GM21825 (cell line): ENCODE results near the gene UQCR10.
"Not testable (repeated sequence)": the region's sequence is repeated elsewhere in the genome, so short reads cannot be mapped to it uniquely, and the experiment has no call there.

Experiments
- ATAC-seq: cut with Tn5 transposase; IDR thresholded peaks from one replicate; pipeline ENCODE4 v1.9.1; 2021; ENCODE audit warnings: mild to moderate bottlenecking, moderate library complexity; ENCODE audit not compliant: unreplicated experiment

UQCR10 gene

GRCh38 chr22:29735416-29735815, 31.8 kb upstream of the UQCR10 start:
- no peak for ATAC-seq

- ATAC-seq: no peak
Measured at GRCh38 chr22:29737251-29738117, 29.7 kb upstream of the UQCR10 start.

DNA sequence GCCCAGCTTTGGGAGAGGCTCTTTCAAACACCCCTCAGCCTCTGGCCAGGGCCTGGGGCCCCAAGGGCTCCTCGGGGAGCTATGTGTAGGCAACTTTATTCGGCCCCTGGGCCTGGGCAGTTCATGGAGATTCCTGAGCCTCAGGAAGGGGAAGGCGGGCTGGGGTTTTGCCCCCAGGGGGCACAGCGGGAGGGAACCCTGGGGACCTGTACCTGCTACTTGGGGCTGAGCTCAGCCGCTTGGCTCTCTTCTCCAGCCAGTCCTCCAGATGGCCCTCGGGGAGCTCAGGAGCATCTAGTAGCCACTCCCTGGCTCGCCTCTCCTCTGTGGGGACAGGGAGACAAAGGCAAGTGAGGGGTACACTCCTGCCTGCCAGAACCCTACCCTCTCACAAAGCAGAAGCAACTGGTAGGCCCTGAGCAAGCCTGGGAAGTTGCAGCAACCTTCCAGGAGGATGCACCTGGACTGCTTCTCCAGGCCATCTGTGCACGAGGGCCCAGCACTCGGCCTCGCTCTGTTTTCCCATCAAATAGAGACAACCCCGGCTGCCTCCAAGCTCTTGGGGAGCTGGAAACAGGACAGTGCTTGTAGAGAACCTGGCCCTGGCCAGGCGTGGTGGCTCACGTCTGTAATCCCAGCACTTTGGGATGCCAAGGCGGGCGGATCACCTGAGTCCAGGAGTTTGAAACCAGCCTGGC, 28.9 kb upstream of the UQCR10 start:
- no peak for ATAC-seq

- ATAC-seq: no peak
Measured at GRCh38 chr22:29739346-29739875, 27.8 kb upstream of the UQCR10 start.

- no peak for ATAC-seq
Measured at GRCh38 chr22:29740216-29740615, 27.0 kb upstream of the UQCR10 start.

DNA sequence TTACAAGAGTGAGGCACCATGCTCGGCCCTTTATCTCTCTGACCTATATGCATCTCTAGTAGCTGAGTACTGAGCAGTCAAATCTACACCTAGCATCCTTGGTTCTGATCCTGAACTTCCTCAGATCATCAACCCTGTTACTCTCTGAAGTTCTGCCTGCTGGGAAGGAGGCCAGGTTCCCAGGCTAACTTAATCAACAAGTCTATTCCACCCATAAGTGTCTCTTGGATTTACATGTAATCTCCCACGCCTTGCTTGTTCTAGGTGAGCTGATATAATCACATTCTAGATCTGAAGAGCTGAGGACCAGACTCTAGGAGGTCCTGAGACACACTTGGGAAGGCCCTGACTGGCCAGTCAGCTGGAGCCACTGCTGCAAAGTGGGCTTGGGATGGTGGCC, 25.2 kb upstream of the UQCR10 start:
- ATAC-seq: no peak

DNA sequence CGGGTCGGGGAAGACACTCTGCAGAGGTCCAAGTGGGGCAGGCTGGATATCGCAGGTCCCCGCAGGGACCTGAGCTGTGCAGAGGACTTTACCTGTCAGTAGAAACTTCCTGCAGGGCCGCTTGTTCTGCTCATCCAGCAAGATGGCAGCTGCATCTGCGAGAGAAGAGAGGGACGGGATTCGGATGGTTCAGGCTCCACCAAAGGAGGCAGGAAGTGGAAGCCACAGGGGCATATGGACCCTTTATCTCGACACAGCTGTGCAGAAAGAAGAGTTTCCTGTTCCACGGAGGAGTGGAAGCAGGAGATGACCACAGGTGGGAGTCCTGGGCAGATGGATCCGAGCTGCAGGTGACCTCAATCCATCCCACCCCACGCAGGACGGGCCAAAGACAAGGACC, 24.8 kb upstream of the UQCR10 start:
- no peak for ATAC-seq

DNA sequence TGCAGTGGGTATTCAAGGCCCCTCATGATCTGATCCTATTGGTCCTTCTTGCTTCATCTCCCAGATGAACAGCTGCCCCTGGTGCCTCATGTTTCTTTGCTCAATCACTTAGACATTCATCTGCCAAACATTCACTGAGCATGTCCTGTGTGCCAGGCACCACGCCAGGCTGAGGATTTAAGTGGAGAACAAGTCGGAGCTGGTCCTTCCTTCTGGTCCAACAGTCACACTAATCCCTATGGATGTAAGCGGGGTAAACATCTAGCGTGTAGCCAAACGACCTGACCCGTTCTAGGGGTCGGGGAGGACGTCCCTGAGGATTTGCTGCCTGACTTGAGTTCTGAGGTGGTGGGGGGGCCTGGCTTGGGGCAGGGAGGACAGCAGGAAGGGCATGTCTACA, 22.3 kb upstream of the UQCR10 start:
- no peak for ATAC-seq

DNA sequence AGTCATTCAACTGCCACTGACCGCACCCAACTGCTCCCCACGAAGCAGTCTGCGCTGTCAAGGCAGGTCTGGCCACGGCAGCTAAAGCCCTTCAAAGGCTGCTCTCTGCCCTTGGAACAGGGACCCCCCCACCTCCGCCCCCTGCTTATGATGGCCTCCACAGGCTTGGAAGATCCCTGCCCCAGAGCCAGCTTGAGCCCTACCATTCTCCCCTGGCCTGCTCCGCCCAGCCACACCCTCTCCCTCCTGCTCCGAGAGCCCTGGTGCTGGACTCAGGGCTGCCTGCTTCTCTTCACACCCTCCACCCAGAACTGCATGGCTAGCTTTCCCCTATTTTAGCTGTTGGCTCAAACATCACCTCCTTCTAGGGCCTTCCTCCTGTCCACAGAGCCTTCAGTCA, 19.3 kb upstream of the UQCR10 start:
- ATAC-seq: no peak

DNA sequence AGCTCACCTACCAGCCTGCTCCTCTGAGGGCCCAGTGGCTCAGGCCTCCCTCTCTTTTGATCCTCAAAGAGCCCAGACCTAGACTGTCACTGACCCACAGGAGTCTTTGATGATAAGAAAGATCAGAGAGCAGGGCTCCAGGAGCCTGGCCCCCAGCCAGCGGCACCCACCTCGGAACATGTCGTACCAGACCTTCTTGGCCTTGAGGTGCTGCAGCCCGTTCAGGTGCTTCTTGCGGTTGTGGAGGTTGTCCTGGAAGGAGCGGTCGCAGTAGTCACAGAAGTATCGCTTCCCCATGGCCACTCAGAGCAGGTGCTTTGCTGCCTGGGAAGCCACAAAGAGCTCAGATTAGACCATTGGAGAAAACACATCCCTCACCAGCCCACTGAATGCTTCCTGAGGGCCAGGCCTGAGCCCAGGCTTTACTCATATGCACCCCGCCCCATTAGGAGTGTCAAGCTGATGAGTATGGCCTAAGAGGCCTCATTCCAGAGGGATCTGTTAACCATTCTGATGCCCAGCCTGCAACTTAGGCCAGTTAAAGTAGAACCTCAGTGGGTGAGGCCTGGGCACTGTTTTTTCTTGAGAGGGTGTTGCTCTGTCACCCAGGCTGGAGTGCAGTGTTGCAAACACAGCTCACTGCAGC, 18.8 kb upstream of the UQCR10 start:
- ATAC-seq: no peak

- ATAC-seq: no peak
Measured at GRCh38 chr22:29750029-29750428, 17.1 kb upstream of the UQCR10 start.

GRCh38 chr22:29750559-29751538, 16.3 kb upstream of the UQCR10 start:
- ATAC-seq: no peak

- no peak for ATAC-seq
Measured at GRCh38 chr22:29751669-29752068, 15.5 kb upstream of the UQCR10 start.

DNA sequence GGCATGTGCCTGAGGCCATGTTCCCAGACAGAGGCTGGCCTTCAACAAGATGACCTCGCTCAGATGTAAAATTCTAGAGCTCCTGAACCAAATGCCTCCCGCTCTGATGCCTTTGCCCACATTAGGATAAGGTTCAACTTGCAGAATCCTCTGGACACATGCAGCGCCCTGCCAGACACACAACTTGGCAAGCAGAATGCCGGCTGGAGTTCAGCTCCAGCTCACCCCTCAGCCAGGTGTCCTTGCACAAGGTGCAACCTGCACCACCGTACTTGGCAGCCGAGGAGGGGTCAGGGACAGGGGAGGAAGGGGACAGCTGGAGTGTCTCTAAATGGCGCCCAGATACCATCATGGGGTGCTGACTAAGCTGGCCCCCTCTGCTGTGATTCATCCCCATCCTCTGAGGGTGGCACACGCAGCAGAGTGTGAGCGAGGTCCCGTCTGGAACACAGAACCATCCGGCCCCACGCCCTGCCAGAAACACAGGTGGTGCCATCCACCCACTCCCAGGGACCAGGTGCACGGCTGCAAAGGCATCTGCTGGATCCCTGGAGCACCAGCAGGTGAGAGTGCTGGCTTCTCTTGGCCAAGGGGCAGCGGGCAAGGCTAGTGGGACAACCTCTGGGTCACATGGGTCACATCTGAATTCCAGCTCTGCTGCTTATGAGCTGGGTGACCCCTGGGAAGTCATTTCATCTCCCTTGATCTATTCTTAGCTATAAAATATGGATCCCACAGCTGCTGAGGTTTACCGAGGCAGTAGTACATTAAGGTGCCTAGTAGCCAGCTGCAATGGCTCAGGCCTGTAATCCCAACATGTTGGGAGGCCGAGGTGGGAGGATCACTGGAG, 13.1 kb upstream of the UQCR10 start:
- ATAC-seq: no peak

GRCh38 chr22:29754658-29755395, 12.3 kb upstream of the UQCR10 start:
- ATAC-seq: not testable (repeated sequence)

- no peak for ATAC-seq
Measured at GRCh38 chr22:29755889-29756288, 11.3 kb upstream of the UQCR10 start.

- ATAC-seq: no peak
Measured at GRCh38 chr22:29756341-29756740, 10.8 kb upstream of the UQCR10 start.

- ATAC-seq: no peak
Measured at GRCh38 chr22:29757096-29757495, 10.1 kb upstream of the UQCR10 start.
